ENCODE data around the gene PLCL1. TPM values are rescaled to one million over a fixed set of nuclear protein-coding genes. Genes with fewer than 3 reads are reported as not detected.
A peak's percentile ranks its signal among the peaks of the same experiment; 100 is the strongest.

Gene PLCL1
- total and polyA plus RNA-seq, 12 donors: 17.3 to 131 (median 102) TPM

DNA sequence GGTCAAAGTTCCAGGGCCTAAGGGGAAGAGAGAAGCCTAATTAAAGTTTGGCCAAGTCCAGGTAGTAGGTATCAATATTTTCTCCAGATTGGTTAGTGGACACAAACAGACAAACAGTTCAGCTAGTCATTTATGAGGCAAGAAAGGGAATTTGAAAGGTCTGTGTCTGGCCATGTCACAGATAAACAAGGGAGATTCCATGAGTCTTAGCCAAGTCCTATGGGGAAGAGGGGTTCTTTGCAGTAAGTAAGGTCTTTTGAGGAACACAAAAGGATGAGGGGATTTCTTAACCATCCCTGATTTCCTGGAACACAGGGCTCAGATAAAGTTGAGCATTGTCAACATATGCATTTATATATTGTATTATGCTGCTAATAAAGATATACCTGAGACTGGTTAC is 310.8 kb downstream of the PLCL1 start:
- Histone ChIP-seq H3K4me1 (peaks cover 5 to 73% (median 38%) of the 10 kb centered on the region in 9 donors), H3K4me3 (no peak overlapping the region), H3K27ac (peak overlapping the region in 6 of 10 donors; percentile 31 to 72 (median 48)), H3K36me3 (no peaks in the 10 kb centered on the region), H3K27me3 (no peaks in the 10 kb centered on the region), H3K9me3 (no peaks in the 10 kb centered on the region)
- ATAC-seq (no peak), DNase-seq (no peak)
- intact Hi-C loops (cut with DNase I): loop anchor here in 3 of 10 donors (5.0 to 10.0 kb wide), 3 partner anchors 58 to 140 kb away; no protein-coding TSS in a partner anchor
- TF ChIP-seq, protein P1, sequence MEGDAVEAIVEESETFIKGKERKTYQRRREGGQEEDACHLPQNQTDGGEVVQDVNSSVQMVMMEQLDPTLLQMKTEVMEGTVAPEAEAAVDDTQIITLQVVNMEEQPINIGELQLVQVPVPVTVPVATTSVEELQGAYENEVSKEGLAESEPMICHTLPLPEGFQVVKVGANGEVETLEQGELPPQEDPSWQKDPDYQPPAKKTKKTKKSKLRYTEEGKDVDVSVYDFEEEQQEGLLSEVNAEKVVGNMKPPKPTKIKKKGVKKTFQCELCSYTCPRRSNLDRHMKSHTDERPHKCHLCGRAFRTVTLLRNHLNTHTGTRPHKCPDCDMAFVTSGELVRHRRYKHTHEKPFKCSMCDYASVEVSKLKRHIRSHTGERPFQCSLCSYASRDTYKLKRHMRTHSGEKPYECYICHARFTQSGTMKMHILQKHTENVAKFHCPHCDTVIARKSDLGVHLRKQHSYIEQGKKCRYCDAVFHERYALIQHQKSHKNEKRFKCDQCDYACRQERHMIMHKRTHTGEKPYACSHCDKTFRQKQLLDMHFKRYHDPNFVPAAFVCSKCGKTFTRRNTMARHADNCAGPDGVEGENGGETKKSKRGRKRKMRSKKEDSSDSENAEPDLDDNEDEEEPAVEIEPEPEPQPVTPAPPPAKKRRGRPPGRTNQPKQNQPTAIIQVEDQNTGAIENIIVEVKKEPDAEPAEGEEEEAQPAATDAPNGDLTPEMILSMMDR (IDR thresholded peaks at IDR 0.05): no peak

DNA sequence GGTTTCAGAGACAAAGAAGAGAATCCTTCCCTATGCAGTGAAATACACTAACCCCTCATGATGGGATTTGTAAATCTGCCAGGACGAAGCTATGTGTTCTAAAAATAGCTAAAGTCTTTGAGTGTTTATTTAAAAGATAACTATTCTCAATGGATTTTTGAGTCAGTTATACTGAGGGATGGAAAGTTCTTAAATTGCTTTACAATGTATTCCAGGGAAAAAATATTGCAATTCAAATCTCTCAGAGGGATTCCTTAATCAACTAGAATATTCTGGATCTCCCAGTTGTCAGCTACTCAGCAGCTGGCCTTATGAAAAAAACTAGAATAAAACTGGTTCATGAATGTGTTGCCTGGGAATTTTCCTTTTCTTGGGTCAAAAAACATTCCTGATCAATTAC is 312.4 kb downstream of the PLCL1 start:
- TF ChIP-seq, protein P1 (IDR thresholded peaks at IDR 0.05): no peak
- intact Hi-C loops (cut with DNase I): loop anchor here in 3 of 10 donors (5.0 to 10.0 kb wide), 3 partner anchors 59 to 142 kb away; no protein-coding TSS in a partner anchor
- WGBS, 2 donors: 12 to 30% methylated on average over 1 of the region's 1 CpG
- peaks cover 5 to 61% (median 38%) of the 10 kb centered on the region in 9 donors for H3K4me1 ChIP-seq
- H3K36me3 ChIP-seq: no peaks in the 10 kb centered on the region
- no peak overlapping the region for H3K4me3 ChIP-seq
- no peaks in the 10 kb centered on the region for H3K27me3 ChIP-seq
- peak in 7 of 8 donors; percentile 24 to 66 (median 48) for ATAC-seq
- peak overlapping the region in 5 of 10 donors; percentile 23 to 54 (median 48) for H3K27ac ChIP-seq
- no peaks in the 10 kb centered on the region for H3K9me3 ChIP-seq
- DNase-seq: no peak

DNA sequence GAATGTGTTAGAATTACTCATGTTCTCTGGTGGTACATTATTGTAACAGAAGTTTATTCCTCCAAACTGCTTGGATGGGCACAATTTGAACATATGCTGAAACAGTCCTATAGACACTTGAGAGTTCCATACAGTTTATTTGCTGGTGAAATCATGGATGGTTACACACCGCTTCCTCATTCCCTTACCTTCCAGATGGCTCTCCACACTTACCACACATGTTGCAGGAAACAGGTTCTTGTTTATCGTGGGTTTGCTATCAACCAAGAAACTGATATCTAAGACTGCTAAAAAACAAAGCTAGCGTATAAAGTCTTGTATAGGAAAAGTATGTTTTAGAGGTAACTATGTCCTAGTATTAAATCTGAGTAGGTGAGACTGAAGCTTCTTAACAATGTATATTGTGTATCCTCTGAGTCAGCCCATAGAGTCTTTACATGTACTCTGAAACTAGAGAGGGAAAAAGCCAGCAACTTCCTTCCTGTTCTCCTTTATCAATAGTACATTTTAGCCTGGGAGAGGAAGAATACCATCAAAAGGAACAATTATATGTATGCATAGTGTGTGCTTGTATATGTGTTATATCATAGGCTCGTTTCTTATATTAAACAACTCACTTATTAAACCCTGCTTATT is 313.1 kb downstream of the PLCL1 start:
- H3K27me3 ChIP-seq: no peaks in the 10 kb centered on the region
- H3K36me3 ChIP-seq: no peaks in the 10 kb centered on the region
- TF ChIP-seq, protein P1 (IDR thresholded peaks at IDR 0.05): no peak
- no peaks in the 10 kb centered on the region for H3K9me3 ChIP-seq
- 70 to 78% methylated on average over 4 of the region's 4 CpGs for WGBS, 2 donors
- DNase-seq (no peak), ATAC-seq (no peak)
- H3K27ac ChIP-seq: peak overlapping the region in 5 of 10 donors; percentile 23 to 54 (median 48)
- intact Hi-C loops (cut with DNase I): loop anchor here in 3 of 10 donors (5.0 to 10.0 kb wide), 3 partner anchors 60 to 143 kb away; no protein-coding TSS in a partner anchor
- H3K4me1 ChIP-seq: peaks cover 5 to 54% (median 37%) of the 10 kb centered on the region in 9 donors
- no peak overlapping the region for H3K4me3 ChIP-seq

DNA sequence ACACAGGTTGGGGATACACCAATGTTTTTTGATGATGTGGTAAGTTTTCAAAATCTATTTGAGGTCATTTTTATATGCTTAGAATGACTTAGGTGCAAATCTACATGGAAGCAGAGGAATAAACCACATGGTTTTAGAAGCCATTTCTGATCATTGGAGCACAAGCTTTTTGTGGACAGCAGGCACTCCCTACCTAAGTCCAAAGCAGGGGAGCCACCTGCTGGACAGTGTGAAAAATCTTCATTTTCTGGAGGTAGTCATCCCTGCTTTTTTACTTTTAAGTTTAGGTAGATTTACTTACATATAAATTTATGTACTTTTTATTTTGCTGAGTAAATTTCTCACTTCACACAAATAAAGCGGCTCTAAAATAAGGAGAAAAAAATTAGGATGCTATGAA is 323.2 kb downstream of the PLCL1 start:
- no peak overlapping the region for H3K27ac ChIP-seq
- ATAC-seq (peak in 7 of 8 donors; percentile 55 to 86 (median 79)), DNase-seq (peak; percentile 22 to 23)
- H3K4me3 ChIP-seq: no peak overlapping the region
- peaks cover 0 to 3% (median 0%) of the 10 kb centered on the region in 9 donors for H3K36me3 ChIP-seq
- intact Hi-C loops (cut with DNase I): loop anchor here (1.0 to 10.0 kb wide), 10 partner anchors 153 to 330 kb away; partner anchors contain the start of gene PLCL1 (in 5 of the 10)
- 71 to 80% methylated on average over 1 of the region's 1 CpG for WGBS, 2 donors
- TF ChIP-seq, protein P1 (IDR thresholded peaks at IDR 0.05): peak; percentile 37 to 78 (median 73)
- H3K27me3 ChIP-seq: no peaks in the 10 kb centered on the region
- H3K9me3 ChIP-seq: no peaks in the 10 kb centered on the region
- peaks cover 0 to 35% (median 5%) of the 10 kb centered on the region in 9 donors for H3K4me1 ChIP-seq
